Fibroblast of villous mesenchyme (primary cell): ENCODE measurements around the gene SOX6. TPM values are rescaled to one million over a fixed set of nuclear protein-coding genes. Genes with fewer than 3 reads are reported as not detected.

Experiments
- DNase-seq: peaks from one replicate; pipeline ENCODE4 v3.0.0-alpha.2; 2010; ENCODE audit warnings: low read depth
- H3K4me3 ChIP-seq: 2 replicates; pipeline ENCODE4 v1.5.1; 2011; ENCODE audit warnings: low read depth, mild to moderate bottlenecking, low read length
- CTCF ChIP-seq: IDR thresholded peaks from 2 replicates; pipeline ENCODE4 v1.5.1; 2012; ENCODE audit warnings: low read depth, mild to moderate bottlenecking, low read length; ENCODE audit not compliant: insufficient read depth
- total RNA-seq: library from RNA; depleted of rRNA; stranded (reverse); fragments of >200 nt; gene quantifications from 2 replicates; pipeline ENCODE4 v1.2.3, GENCODE V29; 2012

SOX6 gene
- total RNA-seq, 1 donor, result 22.0 TPM

- H3K4me3 ChIP-seq, result no peak overlapping the region
- no peak for DNase-seq
- no peak for TF ChIP-seq CTCF
Measured at GRCh38 chr11:16099343-16099900, 256.9 kb downstream of the SOX6 start.

GRCh38 chr11:16098526-16099205 is 257.7 kb downstream of the SOX6 start:
- peak; percentile 28 for DNase-seq
- no peak for TF ChIP-seq CTCF
- no peak overlapping the region for H3K4me3 ChIP-seq

- H3K4me3 ChIP-seq, result no peak overlapping the region
- no peak for TF ChIP-seq CTCF
- no peak for DNase-seq
Measured at GRCh38 chr11:16097543-16097942, 258.8 kb downstream of the SOX6 start.

- no peak for TF ChIP-seq CTCF
- no peak overlapping the region for H3K4me3 ChIP-seq
- peak; percentile 16 for DNase-seq
Measured at GRCh38 chr11:16096336-16096735, 260.0 kb downstream of the SOX6 start.

- no peak for TF ChIP-seq CTCF
- DNase-seq, result no peak
- H3K4me3 ChIP-seq, result no peak overlapping the region
Measured at GRCh38 chr11:16095756-16096155, 260.6 kb downstream of the SOX6 start.

- TF ChIP-seq CTCF, result no peak
- no peak for DNase-seq
- no peak overlapping the region for H3K4me3 ChIP-seq
Measured at GRCh38 chr11:16093889-16094653, 262.3 kb downstream of the SOX6 start.
